Fibroblast of lung (primary cell): ENCODE data around the gene ADAMTS9.

ENCODE experiments used
- CTCF ChIP-seq, 2 donors: IDR thresholded peaks in 1 of 2; conservative IDR thresholded peaks in 1 of 2; 1 replicate in 1 of 2; 2 replicates in 1 of 2; pipeline ENCODE4 v1.5.1; 2011 to 2012; ENCODE audit warnings: low read length in 2 of 2, control low read depth in 1 of 2, inconsistent platforms in 1 of 2, low read depth in 1 of 2, mild to moderate bottlenecking in 1 of 2
- EZH2 ChIP-seq: IDR thresholded peaks from 2 replicates; pipeline ENCODE4 v1.5.1; 2012; ENCODE audit warnings: low read length, control low read depth, mild to moderate bottlenecking; ENCODE audit errors: missing control alignments

- no peak for TF ChIP-seq CTCF (conservative IDR thresholded peaks at IDR 0.05 in 1 of 2, IDR thresholded peaks at IDR 0.05 in 1 of 2; ENCODE audit: low read depth in 1 of 2, low read length in 2 of 2)
- no peak for TF ChIP-seq EZH2
These were observed 55.8 kb downstream of the ADAMTS9 start for GRCh38 chr3:64631951-64632350.
